Natural killer cell treated with Interleukin-12 subunit alpha and Interleukin-12 subunit beta and Interleukin-15 and Interleukin-18, amount 100 ng/mL, for 72 hours (primary cell): ENCODE results near the gene GNB1. TPM values are rescaled to one million over a fixed set of nuclear protein-coding genes. Genes with fewer than 3 reads are reported as not detected.

ENCODE experiments used
- ATAC-seq, 2 donors: fragments of 150-1000 bp; cut with Tn5 transposase in 1 of 2; sonication (Bioruptor Pico), chemical (Tn5 transposase) in 1 of 2; 2 replicates each; pipeline ENCODE4 v1.10.0; 2021
- DNase-seq: peaks from one replicate; pipeline ENCODE4 v3.0.0; 2022; ENCODE audit warnings: low spot score
- H3K27ac Mint-ChIP-seq, 2 donors: 1 replicate in 1 of 2; 2 replicates in 1 of 2; pipeline ENCODE4 v1.8.0; 2022; ENCODE audit warnings: mixed read lengths in 2 of 2, mild to moderate bottlenecking in 1 of 2, moderate library complexity in 1 of 2
- H3K27me3 Mint-ChIP-seq, 2 donors: 1 replicate in 1 of 2; 2 replicates in 1 of 2; pipeline ENCODE4 v1.8.0; 2022; ENCODE audit warnings: mixed read lengths in 2 of 2
- H3K36me3 Mint-ChIP-seq: one replicate; pipeline ENCODE4 v1.8.0; 2022; ENCODE audit warnings: mixed read lengths
- H3K4me1 Mint-ChIP-seq, 2 donors: 1 replicate in 1 of 2; 2 replicates in 1 of 2; pipeline ENCODE4 v1.8.0; 2022; ENCODE audit warnings: low read depth in 2 of 2, mixed read lengths in 2 of 2, mild to moderate bottlenecking in 1 of 2
- H3K4me3 Mint-ChIP-seq: one replicate; pipeline ENCODE4 v1.8.0; 2022; ENCODE audit warnings: mixed read lengths
- H3K9me3 Mint-ChIP-seq: 2 replicates; pipeline ENCODE4 v1.8.0; 2022; ENCODE audit warnings: mixed read lengths
- total RNA-seq, 2 donors: library from RNA; stranded (reverse); gene quantifications; one replicate each; pipeline ENCODE4 v1.2.3, GENCODE V29; 2022

The GNB1 gene
- total RNA-seq, 2 donors from 2014 or later: 361 to 446 TPM

GRCh38 chr1:1919304-1920056, 28.6 kb upstream of the GNB1 start:
- no peaks in the 10 kb centered on the region for H3K36me3 Mint-ChIP-seq
- H3K9me3 Mint-ChIP-seq: no peaks in the 10 kb centered on the region
- H3K4me1 Mint-ChIP-seq: peaks cover 0 to 3% of the 10 kb centered on the region in 2 donors
- H3K27ac Mint-ChIP-seq: no peak overlapping the region
- DNase-seq: peak; percentile 99
- H3K4me3 Mint-ChIP-seq: peak overlapping the region; percentile 63
- no peaks in the 10 kb centered on the region for H3K27me3 Mint-ChIP-seq
- peak; percentile 94 to 96 for ATAC-seq

- Mint-ChIP-seq H3K4me1 (peaks cover 0 to 3% of the 10 kb centered on the region in 2 donors), H3K27me3 (no peaks in the 10 kb centered on the region), H3K27ac (no peak within 1 kb of the TSS), H3K4me3 (peak within 1 kb of the TSS; percentile 63), H3K36me3 (no peaks in the 10 kb centered on the region), H3K9me3 (no peaks in the 10 kb centered on the region)
- no peak for DNase-seq
- peak in 1 of 2 donors; percentile 50 for ATAC-seq
These were observed 28.0 kb upstream of the GNB1 start, which contains the start of gene TMEM52 for GRCh38 chr1:1918901-1919303. TMEM52 (minus strand) TSS chr1:1919279; CDS start chr1:1919265, 14 bp downstream.

GRCh38 chr1:1917995-1918900, 27.4 kb upstream of the GNB1 start:
- no peak overlapping the region for H3K27ac Mint-ChIP-seq
- H3K4me3 Mint-ChIP-seq: peak overlapping the region; percentile 36
- no peaks in the 10 kb centered on the region for H3K9me3 Mint-ChIP-seq

GRCh38 chr1:1917304-1917976, 26.6 kb upstream of the GNB1 start:
- DNase-seq (no peak), ATAC-seq (no peak)
- Mint-ChIP-seq H3K27ac (no peak overlapping the region), H3K36me3 (no peaks in the 10 kb centered on the region), H3K27me3 (no peaks in the 10 kb centered on the region), H3K4me1 (peaks cover 0 to 5% of the 10 kb centered on the region in 2 donors), H3K9me3 (no peaks in the 10 kb centered on the region), H3K4me3 (peak overlapping the region; percentile 36)

More at GRCh38 chr1:1917995-1918900, 27.4 kb upstream of the GNB1 start:
- no peaks in the 10 kb centered on the region for H3K36me3 Mint-ChIP-seq
- DNase-seq: no peak
- H3K4me1 Mint-ChIP-seq: peaks cover 0 to 5% of the 10 kb centered on the region in 2 donors
- H3K27me3 Mint-ChIP-seq: no peaks in the 10 kb centered on the region
- no peak for ATAC-seq

- ATAC-seq (no peak), DNase-seq (no peak)
- H3K36me3 Mint-ChIP-seq: no peaks in the 10 kb centered on the region
- peaks cover 0 to 5% of the 10 kb centered on the region in 2 donors for H3K4me1 Mint-ChIP-seq
- no peak overlapping the region for H3K4me3 Mint-ChIP-seq
- H3K9me3 Mint-ChIP-seq: no peaks in the 10 kb centered on the region
- H3K27me3 Mint-ChIP-seq: no peaks in the 10 kb centered on the region
- H3K27ac Mint-ChIP-seq: no peak overlapping the region
These were observed 26.0 kb upstream of the GNB1 start for GRCh38 chr1:1916851-1917251.

GRCh38 chr1:1915911-1916840, 25.3 kb upstream of the GNB1 start:
- Mint-ChIP-seq H3K9me3 (no peaks in the 10 kb centered on the region), H3K27me3 (no peaks in the 10 kb centered on the region), H3K36me3 (no peaks in the 10 kb centered on the region), H3K27ac (no peak overlapping the region), H3K4me1 (peaks cover 0 to 5% of the 10 kb centered on the region in 2 donors), H3K4me3 (no peak overlapping the region)
- DNase-seq (no peak), ATAC-seq (no peak)

GRCh38 chr1:1914971-1915692, 24.2 kb upstream of the GNB1 start, which contains the start of gene CALML6:
CALML6 (plus strand) TSS chr1:1915260; CDS start chr1:1915281, 21 bp downstream.
- Mint-ChIP-seq H3K4me3 (no peak within 1 kb of the TSS), H3K4me1 (peaks cover 4 to 8% of the 10 kb centered on the region in 2 donors), H3K36me3 (no peaks in the 10 kb centered on the region), H3K27ac (no peak within 1 kb of the TSS), H3K9me3 (no peaks in the 10 kb centered on the region), H3K27me3 (no peaks in the 10 kb centered on the region)
- DNase-seq: no peak
- no peak for ATAC-seq

GRCh38 chr1:1914101-1914970, 23.4 kb upstream of the GNB1 start:
- H3K27ac Mint-ChIP-seq: no peak overlapping the region
- H3K27me3 Mint-ChIP-seq: no peaks in the 10 kb centered on the region
- no peak for ATAC-seq
- H3K4me3 Mint-ChIP-seq: no peak overlapping the region
- peaks cover 10% of the 10 kb centered on the region in 2 donors for H3K4me1 Mint-ChIP-seq
- no peaks in the 10 kb centered on the region for H3K9me3 Mint-ChIP-seq
- no peak for DNase-seq
- H3K36me3 Mint-ChIP-seq: no peaks in the 10 kb centered on the region

- H3K4me3 Mint-ChIP-seq: peak overlapping the region; percentile 25
- no peaks in the 10 kb centered on the region for H3K36me3 Mint-ChIP-seq
- ATAC-seq: no peak
- no peak for DNase-seq
- peaks cover 9 to 10% of the 10 kb centered on the region in 2 donors for H3K4me1 Mint-ChIP-seq
- no peaks in the 10 kb centered on the region for H3K27me3 Mint-ChIP-seq
- no peaks in the 10 kb centered on the region for H3K9me3 Mint-ChIP-seq
- no peak overlapping the region for H3K27ac Mint-ChIP-seq
These were observed 20.6 kb upstream of the GNB1 start for GRCh38 chr1:1911350-1912041.

GRCh38 chr1:1910651-1911331, 19.9 kb upstream of the GNB1 start:
- Mint-ChIP-seq H3K27me3 (no peaks in the 10 kb centered on the region), H3K27ac (peak overlapping the region; percentile 37 to 70), H3K4me1 (peaks cover 15 to 16% of the 10 kb centered on the region in 2 donors), H3K9me3 (no peaks in the 10 kb centered on the region), H3K36me3 (no peaks in the 10 kb centered on the region), H3K4me3 (peak overlapping the region; percentile 77)
- no peak for ATAC-seq
- no peak for DNase-seq

GRCh38 chr1:1910033-1910465, 19.2 kb upstream of the GNB1 start:
- Mint-ChIP-seq H3K27ac (peak overlapping the region; percentile 37 to 70), H3K4me3 (peak overlapping the region; percentile 77), H3K36me3 (no peaks in the 10 kb centered on the region), H3K27me3 (no peaks in the 10 kb centered on the region), H3K4me1 (peaks cover 15 to 16% of the 10 kb centered on the region in 2 donors), H3K9me3 (no peaks in the 10 kb centered on the region)
- no peak for DNase-seq
- ATAC-seq: no peak
